HUDEP-2 (cell line): Measurements from ENCODE around the gene APELA.
"Not testable (repeated sequence)": the region's sequence is repeated elsewhere in the genome, so short reads cannot be mapped to it uniquely, and the experiment has no call there.

ENCODE experiments used
- DNase-seq, 76 experiments: peaks; one replicate each; lab custom pipeline; 2025; ENCODE audit not compliant: unreplicated experiment in 76 of 76; lab: John Stamatoyannopoulos, UW

APELA gene, protein sequence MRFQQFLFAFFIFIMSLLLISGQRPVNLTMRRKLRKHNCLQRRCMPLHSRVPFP

GRCh38 chr4:164876700-164877324 is at the start of gene APELA:
Gene APELA, plus strand, starts transcription at chr4:164877178. Its CDS starts 154 bp downstream, at chr4:164877332.
- DNase-seq: no peak

DNA sequence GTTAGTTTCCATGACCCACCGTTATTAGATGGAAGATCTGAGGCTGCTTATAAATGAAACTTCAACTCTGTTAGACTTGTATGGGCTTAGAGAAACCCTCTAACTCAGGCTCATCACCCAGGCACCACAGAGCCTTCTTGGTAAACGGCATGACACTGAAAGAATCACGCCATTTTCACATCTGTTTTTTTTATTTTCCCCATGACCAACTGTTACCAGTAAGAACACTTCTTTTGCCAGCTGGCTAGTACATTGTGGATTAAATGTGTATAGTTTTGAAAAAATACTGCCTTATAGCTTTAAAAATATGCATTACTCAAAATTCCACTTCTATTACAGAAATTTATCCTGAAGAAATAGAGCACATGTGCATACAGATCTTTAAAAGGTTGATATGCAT is 48.0 kb upstream of the APELA start:
- no peak for DNase-seq

DNA sequence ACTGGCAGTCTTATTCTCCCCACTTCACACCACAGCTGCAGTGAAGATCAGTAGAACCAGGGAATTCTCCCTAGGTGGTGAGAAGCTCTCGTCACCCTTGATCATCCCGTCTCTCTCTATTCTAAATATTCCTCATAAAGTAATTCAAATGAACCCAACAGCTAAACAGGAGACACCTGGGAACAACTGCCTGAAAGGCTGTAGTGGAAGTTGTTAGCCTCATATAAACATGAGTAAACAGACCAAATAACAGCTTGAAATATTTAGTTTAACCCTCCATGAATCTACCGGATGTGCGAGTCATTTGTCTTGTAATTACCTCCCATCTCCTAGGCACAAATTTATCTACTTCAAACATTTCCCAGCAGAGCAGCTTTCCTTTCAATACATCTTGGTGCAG is 30.4 kb upstream of the APELA start:
- DNase-seq: no peak

DNA sequence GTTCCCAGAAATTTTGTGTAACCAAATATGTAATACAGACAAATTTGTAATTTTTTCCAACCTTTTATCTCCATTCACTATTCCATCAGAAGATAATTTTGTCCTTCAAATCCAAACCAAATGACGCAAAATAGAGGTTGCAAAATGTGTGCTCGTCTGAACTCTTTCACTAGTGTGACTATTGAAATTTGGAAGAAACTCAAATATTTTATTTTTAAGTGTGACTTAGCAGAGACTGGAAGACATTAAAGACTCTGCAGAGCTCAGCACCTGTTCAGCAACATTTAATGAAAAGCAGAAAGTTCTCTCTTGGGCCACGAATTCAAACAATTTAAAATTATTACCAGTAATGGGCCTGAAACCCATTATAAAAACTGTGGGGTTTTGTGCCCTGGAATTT is 30.0 kb upstream of the APELA start:
- no peak for DNase-seq

- no peak for DNase-seq
Measured at GRCh38 chr4:164847967-164848649, 28.9 kb upstream of the APELA start.

DNA sequence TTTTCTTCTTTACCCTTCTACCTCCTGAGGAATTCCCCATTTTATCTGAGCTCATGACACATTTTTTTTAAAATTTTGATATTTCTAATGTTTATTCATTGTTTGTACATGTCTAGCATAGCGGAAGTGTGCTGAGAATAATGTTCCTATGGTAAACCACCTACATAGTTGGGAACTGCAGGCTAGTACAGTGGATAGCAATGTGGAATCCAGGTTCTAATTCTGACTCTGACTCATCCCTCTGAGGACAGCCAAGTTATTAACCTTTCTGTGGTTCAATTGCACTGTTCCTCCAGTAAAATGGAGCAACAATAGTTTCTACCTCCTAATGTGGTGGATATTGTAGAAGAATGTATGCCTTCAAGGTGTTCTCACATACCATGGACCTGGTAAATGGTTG is 20.6 kb upstream of the APELA start:
- no peak for DNase-seq

GRCh38 chr4:164866817-164867490 is 10.0 kb upstream of the APELA start:
- no peak for DNase-seq

DNA sequence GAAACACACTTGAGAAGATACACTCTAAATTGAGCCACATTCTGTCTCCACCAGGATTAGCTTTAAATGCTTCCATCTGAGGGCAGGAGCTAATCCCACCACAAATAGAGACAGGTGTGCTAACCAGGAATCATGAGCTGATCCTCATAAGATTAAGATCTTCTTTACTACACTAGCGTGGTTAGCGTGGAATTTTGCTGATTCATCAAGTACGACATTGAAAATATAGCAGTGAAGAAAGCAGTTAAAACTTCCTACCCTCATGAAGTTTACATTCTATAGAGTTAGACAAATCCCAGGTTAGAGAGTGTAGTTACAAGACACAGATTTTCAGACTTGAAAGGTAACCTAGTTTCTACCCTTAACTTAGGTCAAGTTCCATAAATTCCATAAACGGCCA is 5.3 kb upstream of the APELA start:
- no peak for DNase-seq

DNA sequence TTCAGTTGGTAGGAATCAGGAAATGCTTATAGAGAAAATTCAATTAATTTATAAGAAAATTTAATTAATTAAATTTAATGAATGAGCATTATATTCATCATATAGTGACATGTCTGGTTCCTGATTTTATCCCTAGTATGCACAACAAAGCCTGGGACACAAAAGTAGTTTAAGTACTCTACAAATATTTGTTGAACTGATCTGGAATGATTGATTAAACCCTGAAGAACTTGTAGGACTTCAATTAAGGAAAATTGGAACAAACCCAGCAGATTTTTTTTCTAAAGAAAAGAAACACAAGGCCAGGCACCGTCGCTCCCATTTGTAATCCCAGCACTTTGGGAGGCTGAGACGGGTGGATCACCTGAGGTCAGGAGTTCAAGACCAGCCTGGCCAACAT is 4.5 kb upstream of the APELA start:
- no peak for DNase-seq

- DNase-seq: no peak
Measured at GRCh38 chr4:164874789-164875188, 2.2 kb upstream of the APELA start.

DNA sequence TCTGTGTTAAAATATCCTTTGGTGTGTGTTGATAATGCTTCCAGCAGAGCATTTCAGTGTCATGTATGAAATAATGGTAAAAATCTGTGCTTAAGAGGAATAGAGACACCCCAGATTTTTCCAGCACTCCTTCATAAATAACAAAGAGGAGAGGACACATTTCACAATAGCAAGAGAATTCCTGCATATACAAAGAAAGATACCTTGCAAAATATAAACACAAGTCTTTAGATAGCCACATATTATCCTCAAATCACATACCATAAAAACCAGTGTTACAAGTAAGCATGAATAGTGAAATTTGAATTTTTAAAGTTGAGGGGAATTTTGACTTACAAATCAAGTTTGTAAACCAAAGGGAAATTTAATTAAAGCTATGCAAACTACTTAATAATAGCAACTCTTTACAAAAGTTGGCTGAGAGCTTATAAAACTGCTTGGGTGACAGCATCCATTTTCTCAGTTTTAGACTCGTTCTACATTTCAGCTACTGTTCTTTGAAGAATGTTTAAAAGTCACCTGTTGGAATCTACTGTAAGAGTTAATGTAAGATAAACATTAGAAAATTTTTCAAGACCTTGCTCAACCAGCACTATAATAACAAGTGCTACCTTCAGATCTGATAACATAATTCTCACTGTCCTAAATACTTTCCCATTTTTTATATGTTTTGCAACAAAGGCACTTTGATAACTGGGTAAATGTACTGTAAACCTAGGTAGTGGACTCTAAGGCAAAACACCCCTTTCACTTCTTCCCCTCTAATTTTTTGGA is 3.7 kb downstream of the APELA start:
- DNase-seq: no peak

GRCh38 chr4:164888096-164888715 is 11.2 kb downstream of the APELA start:
- DNase-seq: no peak

- DNase-seq: no peak
Measured at GRCh38 chr4:164890691-164891090, 13.7 kb downstream of the APELA start.

DNA sequence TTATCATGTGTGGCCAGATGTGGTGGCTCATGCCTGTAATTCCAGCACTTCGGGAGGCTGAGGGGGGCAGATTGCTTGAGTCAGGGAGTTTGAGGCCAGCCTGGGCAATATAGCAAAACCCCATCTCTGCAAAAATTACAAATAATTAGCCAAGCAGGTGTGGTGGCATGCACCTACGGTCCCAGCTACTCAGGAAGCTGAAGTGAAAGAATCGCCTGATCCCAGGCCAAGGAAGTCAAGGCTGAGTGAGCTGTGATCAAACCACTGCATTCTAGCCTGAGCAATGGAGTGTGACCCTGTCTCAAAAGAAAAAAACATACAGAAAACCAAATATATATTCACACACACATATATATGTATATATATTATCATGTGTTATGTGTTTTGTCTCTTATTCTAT is 15.0 kb downstream of the APELA start:
- DNase-seq: no peak

DNA sequence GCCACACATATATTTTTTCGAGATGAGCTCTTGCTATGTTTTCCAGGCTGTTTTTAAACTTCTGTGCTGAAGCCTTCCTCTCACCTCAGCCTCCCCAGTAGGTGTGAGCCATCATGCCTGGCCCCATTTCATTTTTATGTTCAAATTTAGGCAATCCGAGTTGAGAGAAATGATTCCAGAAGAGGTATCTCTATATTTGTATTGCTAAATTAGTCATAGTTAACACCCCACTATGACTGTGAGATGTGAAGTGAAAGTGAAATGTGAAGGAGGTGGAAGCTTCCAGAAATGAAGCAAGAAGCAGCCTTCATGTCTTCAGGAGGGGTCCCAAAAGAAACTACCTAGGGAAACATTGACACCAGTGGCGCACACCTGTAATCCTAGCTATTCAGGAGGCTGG is 17.7 kb downstream of the APELA start:
- DNase-seq: no peak

- no peak for DNase-seq
Measured at GRCh38 chr4:164902608-164903007, 25.6 kb downstream of the APELA start.

DNA sequence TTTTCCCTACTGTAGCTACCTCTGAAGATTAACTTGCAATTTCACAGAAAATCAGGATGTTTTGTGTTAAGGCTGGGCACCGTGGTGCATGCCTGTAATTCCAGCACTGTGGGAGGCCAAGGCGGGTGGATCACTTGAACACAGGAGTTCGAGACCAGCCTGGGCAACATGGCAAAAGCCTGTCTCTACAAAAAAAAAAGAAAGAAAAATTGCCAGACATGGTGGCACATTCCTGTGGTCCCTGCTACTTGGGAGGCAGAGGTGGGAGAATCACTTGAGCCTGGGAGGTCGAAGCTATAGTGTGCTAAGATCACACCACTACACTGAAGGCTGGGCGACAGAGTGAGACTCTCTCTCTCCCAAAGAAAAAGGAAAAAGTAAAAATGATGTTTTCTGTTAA is 27.4 kb downstream of the APELA start:
- DNase-seq: no peak

DNA sequence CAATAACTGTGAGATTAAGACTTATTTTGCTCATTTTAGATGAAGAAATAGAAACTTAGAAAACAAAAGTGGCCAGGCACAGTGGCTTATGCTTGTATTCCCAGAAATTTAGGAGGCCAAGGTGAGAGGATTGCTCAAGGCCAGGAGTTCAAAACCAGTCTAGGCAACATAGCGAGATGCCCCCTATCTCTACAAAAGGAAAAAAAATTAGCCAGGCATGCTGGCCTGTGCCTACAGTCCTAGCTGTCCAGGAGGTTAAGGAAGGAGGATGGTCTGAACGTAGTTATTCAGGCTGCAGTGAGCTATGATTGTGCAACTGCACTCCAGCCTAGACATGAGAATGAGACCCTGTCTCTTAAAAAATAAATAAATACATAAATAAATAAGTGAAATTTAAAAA is 28.0 kb downstream of the APELA start:
- DNase-seq: no peak

DNA sequence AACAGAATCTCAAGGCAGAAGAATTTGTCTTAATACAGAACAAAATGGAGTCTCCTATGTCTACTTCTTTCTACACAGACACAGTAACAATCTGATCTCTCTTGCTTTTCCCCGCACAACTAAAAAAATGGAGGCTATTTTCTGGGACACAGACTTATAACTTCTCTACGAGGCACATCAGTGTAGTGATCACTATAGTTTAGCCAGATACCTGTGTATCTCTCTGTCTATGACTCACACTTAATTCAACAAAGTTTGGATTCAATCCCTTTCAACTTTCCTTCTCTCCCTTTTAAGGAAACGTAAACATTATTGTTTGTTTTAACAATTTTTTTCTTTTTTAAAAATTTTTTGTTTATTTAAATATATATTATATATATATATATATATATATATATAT is 29.4 kb downstream of the APELA start:
- no peak for DNase-seq

GRCh38 chr4:164913506-164913905 is 36.5 kb downstream of the APELA start:
- DNase-seq: not testable (repeated sequence)

- DNase-seq: no peak
Measured at GRCh38 chr4:164918956-164919355, 42.0 kb downstream of the APELA start.
